SK-N-SH (cell line): ENCODE results near the gene TRIOBP. TPM values are rescaled to one million over a fixed set of nuclear protein-coding genes. Genes with fewer than 3 reads are reported as not detected.

Source experiments
- CTCF ChIA-PET: fragments of 300-600, 350-600 bp; formaldehyde crosslinking; extraction: SDS; loops from one replicate; lab custom pipeline; 2021; lab: Yijun Ruan, JAX
- POLR2A ChIA-PET: fragments of 350-600 bp; sonication (Branson Sonifier 250); formaldehyde crosslinking; extraction: SDS; loops from one replicate; lab custom pipeline; 2020; ENCODE audit warnings: antibody characterized with exemption, inconsistent platforms; lab: Yijun Ruan, JAX
- DNase-seq: peaks from one replicate; pipeline ENCODE4 v3.0.0; 2012
- H2AFZ ChIP-seq: fragments of 200-600 bp; sonication (generic); 2 replicates; pipeline ENCODE4 v1.8.1; 2016; ENCODE audit warnings: antibody characterized with exemption, mild to moderate bottlenecking, low read depth
- H3F3A ChIP-seq: fragments of 200-600 bp; sonication (generic); replicated peaks from 2 replicates; pipeline ENCODE3; 2016; ENCODE audit warnings: antibody characterized with exemption, mild to moderate bottlenecking; ENCODE audit not compliant: insufficient read depth
- H3K27ac ChIP-seq, 2 experiments: fragments of 200-500 bp in 1 of 2; fragments of 200-600 bp in 1 of 2; sonication (Bioruptor generic) in 1 of 2; sonication (generic), shearing (Covaris generic) in 1 of 2; 2 replicates each; pipeline versions ENCODE4 v1.5.1 to v1.6.1; 2014 to 2016; ENCODE audit warnings: low read depth in 2 of 2, inconsistent platforms in 1 of 2, low read length in 1 of 2, mild to moderate bottlenecking in 1 of 2, mixed read lengths in 1 of 2
- H3K27me3 ChIP-seq: fragments of 200-600 bp; sonication (generic), shearing (Covaris generic); 2 replicates; pipeline ENCODE4 v1.6.1; 2016; ENCODE audit warnings: mixed run types; ENCODE audit not compliant: insufficient read depth
- H3K36me3 ChIP-seq, 2 experiments: fragments of 200-500 bp in 1 of 2; fragments of 200-600 bp in 1 of 2; sonication (Bioruptor generic) in 1 of 2; sonication (generic) in 1 of 2; replicated peaks in 1 of 2; 2 replicates each; pipeline versions ENCODE3 to v1.5.1; 2014 to 2016; ENCODE audit warnings: low read length in 1 of 2, mild to moderate bottlenecking in 1 of 2; ENCODE audit not compliant: insufficient read depth in 2 of 2, control insufficient read depth in 1 of 2
- H3K4me1 ChIP-seq, 2 experiments: fragments of 200-500 bp in 1 of 2; fragments of 200-600 bp in 1 of 2; sonication (Bioruptor generic) in 1 of 2; sonication (generic), shearing (Covaris generic) in 1 of 2; 2 replicates each; pipeline versions ENCODE4 v1.5.1 to v1.6.1; 2014 to 2016; ENCODE audit warnings: low read depth in 1 of 2, low read length in 1 of 2, mixed run types in 1 of 2; ENCODE audit not compliant: insufficient read depth in 2 of 2, control insufficient read depth in 1 of 2
- H3K4me2 ChIP-seq: fragments of 200-600 bp; sonication (generic), shearing (Covaris generic); 2 replicates; pipeline ENCODE4 v1.6.1; 2017; ENCODE audit warnings: mixed run types
- H3K4me3 ChIP-seq, 2 experiments: fragments of 200-500 bp in 1 of 2; fragments of 200-600 bp in 1 of 2; sonication (Bioruptor generic) in 1 of 2; sonication (generic), shearing (Covaris generic) in 1 of 2; 2 replicates each; pipeline versions ENCODE4 v1.5.1 to v1.8.1; 2014 to 2016; ENCODE audit warnings: low read depth in 2 of 2, inconsistent platforms in 1 of 2, low read length in 1 of 2, mild to moderate bottlenecking in 1 of 2, mixed read lengths in 1 of 2, moderate library complexity in 1 of 2
- H3K79me2 ChIP-seq: fragments of 200-600 bp; sonication (generic); 2 replicates; pipeline ENCODE4 v1.8.1; 2017; ENCODE audit warnings: mild to moderate bottlenecking; ENCODE audit not compliant: insufficient read depth
- H3K9ac ChIP-seq: fragments of 200-600 bp; sonication (generic); 2 replicates; pipeline ENCODE4 v1.6.1; 2017; ENCODE audit warnings: mixed run types
- H3K9me2 ChIP-seq: fragments of 200-600 bp; sonication (generic); 2 replicates; pipeline ENCODE4 v1.6.1; 2017; ENCODE audit warnings: mixed run types
- H3K9me3 ChIP-seq: fragments of 200-600 bp; sonication (generic); 2 replicates; pipeline ENCODE4 v1.6.1; 2017; ENCODE audit warnings: mixed run types, mild to moderate bottlenecking, moderate library complexity
- H4K20me1 ChIP-seq: fragments of 200-600 bp; sonication (generic); 2 replicates; pipeline ENCODE4 v1.6.1; 2017; ENCODE audit warnings: mild to moderate bottlenecking, mixed run types; ENCODE audit not compliant: insufficient read depth
- GABPA ChIP-seq: IDR thresholded peaks from 2 replicates; pipeline ENCODE4 v1.4.0; 2012; ENCODE audit warnings: low read depth, mild to moderate bottlenecking
- IRF3 ChIP-seq: fragments of 150-350 bp; IDR thresholded peaks from 2 replicates; pipeline ENCODE4 v1.6.1; 2016; ENCODE audit warnings: mild to moderate bottlenecking, low read depth, low read length
- NRF1 ChIP-seq: IDR thresholded peaks from 2 replicates; pipeline ENCODE4 v1.6.1; 2012; ENCODE audit warnings: low read depth, mild to moderate bottlenecking, low read length
- PBX3 ChIP-seq: IDR thresholded peaks from 2 replicates; pipeline ENCODE4; 2012
- POLR2AphosphoS5 ChIP-seq: IDR thresholded peaks from 2 replicates; pipeline ENCODE4 v1.6.1; 2012; ENCODE audit warnings: low read depth, low read length
- RAD21 ChIP-seq: IDR thresholded peaks from 2 replicates; pipeline ENCODE4 v1.6.1; 2012; ENCODE audit warnings: mild to moderate bottlenecking, low read length
- SIN3A ChIP-seq: IDR thresholded peaks from 2 replicates; pipeline ENCODE4 v1.6.1; 2012; ENCODE audit warnings: low read depth, mild to moderate bottlenecking, low read length, moderate library complexity, borderline replicate concordance
- TAF1 ChIP-seq: IDR thresholded peaks from 2 replicates; pipeline ENCODE4 v1.6.1; 2012; ENCODE audit warnings: low read depth, mild to moderate bottlenecking, low read length, moderate library complexity, borderline replicate concordance
- USF1 ChIP-seq: IDR thresholded peaks from 2 replicates; pipeline ENCODE4 v1.4.0; 2012; ENCODE audit warnings: low read depth, borderline replicate concordance
- USF2 ChIP-seq: fragments of 150-350 bp; IDR thresholded peaks from 2 replicates; pipeline ENCODE4 v1.6.1; 2017; ENCODE audit warnings: antibody characterized with exemption, low read length, low read depth, borderline replicate concordance
- WGBS: methylation state at CpG from one replicate; pipeline ENCODE4 v1.1.6; 2017; ENCODE audit warnings: low lambda C conversion rate; 5-methylcytosine and 5-hydroxymethylcytosine counted together
- polyA plus RNA-seq, 3 experiments: library from polyadenylated mRNA; depleted of rRNA; stranded (reverse); fragments of >200 nt; gene quantifications; 2 replicates each; pipeline ENCODE4 v1.2.3, GENCODE V29; 2012

The TRIOBP gene
- polyA plus RNA-seq, 1 of the 3 experiments (the other 2 are of a cell fraction): 43.6 TPM

GRCh38 chr22:37659897-37660708 is 36.7 kb upstream of the TRIOBP start:
- H3K4me1 ChIP-seq: peaks cover 19 to 37% of the 10 kb centered on the region in 2 experiments; a peak in 3 of 4 replicates

GRCh38 chr22:37660709-37661045 is 36.2 kb upstream of the TRIOBP start:
- no peaks in the 10 kb centered on the region for H3K9me2 ChIP-seq
- H3K4me3 ChIP-seq: peak overlapping the region in 1 of 2 experiments; percentile 29; a peak in 2 of 4 replicates
- TF ChIP-seq PBX3: no peak
- TF ChIP-seq TAF1: no peak
- no peak for TF ChIP-seq GABPA
- no peak for TF ChIP-seq POLR2AphosphoS5
- TF ChIP-seq, all 33 proteins: peak for 0
- ChIA-PET POLR2A (interaction anchor here (0.8 to 1.3 kb wide), 3 partner anchors 14 to 27 kb away, joined by 3 to 4 read pairs (median 4); partner anchors contain the start of gene LGALS1), CTCF (interaction anchor here (1.0 to 44.3 kb wide), 10 partner anchors 10 to 157 kb away, joined by 3 to 898 read pairs (median 8); partner anchors contain the start of genes LGALS1, NOL12 and SH3BP1)
- Histone ChIP-seq H3K79me2 (peaks cover 63% of the 10 kb centered on the region), H4K20me1 (peaks cover 22% of the 10 kb centered on the region; the same call in 1 of the 2 replicates), H3K4me1 (peaks cover 19 to 37% of the 10 kb centered on the region in 2 experiments; a peak in 3 of 4 replicates), H3K27me3 (no peaks in the 10 kb centered on the region), H2AFZ (no peak overlapping the region), H3K36me3 (no peaks in the 10 kb centered on the region), H3K9ac (no peak overlapping the region), H3K9me3 (no peaks in the 10 kb centered on the region), H3F3A (peaks cover 20% of the 10 kb centered on the region), H3K4me2 (peak overlapping the region; percentile 93), H3K27ac (peak overlapping the region; percentile 7 to 83; a peak in 3 of 4 replicates)
- 25% methylated on average over 1 of the region's 2 CpGs for WGBS
- no peak for DNase-seq

More at GRCh38 chr22:37659897-37660708, 36.7 kb upstream of the TRIOBP start:
- H3K36me3 ChIP-seq: no peaks in the 10 kb centered on the region
- no peak overlapping the region for H2AFZ ChIP-seq
- H3K9ac ChIP-seq: peak overlapping the region; percentile 67
- H3K27me3 ChIP-seq: no peaks in the 10 kb centered on the region
- H3K27ac ChIP-seq: peak overlapping the region in 1 of 2 experiments; percentile 23; a peak in 2 of 4 replicates
- 79% methylated on average over 13 of the region's 14 CpGs for WGBS
- DNase-seq: no peak
- TF ChIP-seq USF1 (no peak), RAD21 (no peak), GABPA (no peak), USF2 (no peak), NRF1 (no peak), IRF3 (no peak), SIN3A (no peak)
- TF ChIP-seq, all 33 proteins: peak for 0
- no peaks in the 10 kb centered on the region for H3K9me3 ChIP-seq
- no peaks in the 10 kb centered on the region for H3K9me2 ChIP-seq
- H3K4me2 ChIP-seq: peak overlapping the region; percentile 93
- H3K4me3 ChIP-seq: peak overlapping the region; percentile 67 to 70
- POLR2A ChIA-PET: interaction anchor here (1.3 to 2.7 kb wide), 2 partner anchors 22 to 26 kb away, joined by 3 to 14 read pairs; partner anchors contain the start of gene NOL12
- H3F3A ChIP-seq: peaks cover 20% of the 10 kb centered on the region
- peaks cover 22% of the 10 kb centered on the region; the same call in 1 of the 2 replicates for H4K20me1 ChIP-seq
- H3K79me2 ChIP-seq: peaks cover 57% of the 10 kb centered on the region
- CTCF ChIA-PET: interaction anchor here (0.7 to 44.3 kb wide), 8 partner anchors 10 to 90 kb away, joined by 3 to 898 read pairs (median 8); partner anchors contain the start of genes LGALS1, NOL12 and SH3BP1
